TTC549 (cell line): ENCODE results near the gene LRGUK.
"Not testable (repeated sequence)": the region's sequence is repeated elsewhere in the genome, so short reads cannot be mapped to it uniquely, and the experiment has no call there.

Source experiments
- FAIRE-seq: peaks from 2 replicates; lab custom pipeline; 2012; peaks lifted over from hg19 to GRCh38; lab: Jason Lieb, UNC

LRGUK gene

DNA sequence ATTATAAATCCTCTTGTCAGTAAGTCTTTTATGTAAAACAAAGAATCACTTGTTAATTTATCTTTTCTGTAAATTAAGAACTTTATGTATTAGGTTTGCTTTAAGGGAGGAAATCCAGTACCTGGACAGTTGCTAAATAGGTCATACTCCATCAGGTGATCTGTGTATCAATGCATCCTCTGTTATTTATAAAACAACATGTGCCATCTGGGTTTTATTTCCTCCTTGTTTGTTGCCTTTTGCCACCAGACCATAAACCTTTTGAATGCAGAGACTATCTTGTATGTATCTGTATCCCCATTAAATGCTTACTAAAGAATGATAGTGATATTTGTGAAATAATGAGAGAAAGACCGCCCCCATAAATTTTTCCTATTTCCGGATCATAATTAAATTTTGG lies 119.6 kb downstream of the LRGUK start:
- no peak for FAIRE-seq

DNA sequence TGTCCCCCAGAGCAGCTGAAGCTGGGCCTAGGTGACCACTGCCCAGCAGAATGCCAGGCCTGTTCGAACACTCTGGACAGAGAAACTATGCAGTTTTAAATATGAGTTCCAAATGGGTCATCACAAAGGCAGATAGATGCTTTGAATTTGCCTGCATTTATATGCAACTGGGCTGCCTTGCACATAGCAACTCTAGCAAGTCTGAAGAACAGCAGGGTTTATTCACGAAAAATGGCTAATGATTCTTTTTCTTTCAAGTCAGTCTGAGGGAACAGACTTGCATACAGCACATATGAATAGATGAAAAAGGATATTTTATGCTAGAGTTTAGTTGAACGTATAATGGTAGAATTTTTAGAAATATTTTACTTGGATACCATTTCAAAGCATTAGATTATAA lies 121.1 kb downstream of the LRGUK start:
- FAIRE-seq, result no peak

DNA sequence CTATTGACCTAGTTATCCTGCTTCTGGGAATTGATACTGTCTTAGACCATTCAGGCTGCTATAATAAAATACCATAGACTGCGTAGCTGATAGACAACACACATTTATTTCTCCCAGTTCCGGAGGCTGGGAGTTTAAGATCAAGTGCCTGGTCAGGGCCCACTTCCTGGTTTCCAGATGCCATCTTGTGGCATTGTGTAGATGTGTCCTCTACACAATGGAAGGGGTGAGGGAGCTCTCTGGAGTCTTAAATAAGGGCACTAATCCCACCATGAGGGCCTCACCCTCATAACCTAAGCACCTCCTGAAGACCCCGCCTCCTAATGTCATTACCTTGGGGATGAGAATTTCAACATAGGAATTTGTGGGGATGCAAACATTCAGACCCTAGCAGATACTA lies 127.2 kb downstream of the LRGUK start:
- FAIRE-seq, result no peak

DNA sequence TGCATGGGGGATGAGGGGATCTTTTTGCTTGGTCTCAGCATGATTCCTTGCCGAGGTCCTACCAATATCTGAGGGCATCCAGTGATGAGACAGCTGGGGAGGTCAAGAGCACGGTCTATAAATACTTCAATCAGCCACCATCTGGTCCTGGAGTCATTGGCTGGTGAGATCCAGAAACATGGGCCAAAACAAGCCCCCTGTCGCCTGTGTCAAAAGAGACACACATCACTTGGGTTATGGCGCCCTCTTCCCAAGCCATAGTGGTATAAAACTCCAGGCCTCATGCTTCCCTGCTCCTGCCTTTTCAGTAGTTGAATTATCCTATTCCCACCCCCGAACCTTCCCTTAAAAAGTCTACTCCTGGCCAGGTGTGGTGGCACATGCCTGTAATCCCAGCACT lies 128.7 kb downstream of the LRGUK start:
- FAIRE-seq, result no peak

DNA sequence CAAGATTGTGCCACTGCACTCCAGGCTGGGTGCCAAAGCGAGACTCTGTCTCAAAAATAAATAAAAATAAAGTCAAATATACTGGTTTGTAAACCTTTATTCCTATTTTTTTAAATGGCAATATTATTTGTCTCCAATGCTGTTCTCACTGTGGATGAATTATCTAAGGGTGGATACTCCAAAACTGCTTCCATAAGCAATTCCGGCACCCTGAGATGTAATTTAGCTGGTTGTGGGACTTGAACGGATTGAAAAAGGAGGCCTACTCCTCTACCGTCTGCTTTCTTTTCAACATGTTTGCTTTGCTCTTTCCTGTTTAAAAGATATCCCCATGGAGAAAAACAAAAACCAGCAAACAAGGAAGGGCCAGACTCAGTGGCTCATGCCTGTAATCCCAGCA lies 135.2 kb downstream of the LRGUK start:
- FAIRE-seq, result no peak

GRCh38 chr7:134276951-134277350 lies 149.8 kb downstream of the LRGUK start:
- FAIRE-seq, result no peak

DNA sequence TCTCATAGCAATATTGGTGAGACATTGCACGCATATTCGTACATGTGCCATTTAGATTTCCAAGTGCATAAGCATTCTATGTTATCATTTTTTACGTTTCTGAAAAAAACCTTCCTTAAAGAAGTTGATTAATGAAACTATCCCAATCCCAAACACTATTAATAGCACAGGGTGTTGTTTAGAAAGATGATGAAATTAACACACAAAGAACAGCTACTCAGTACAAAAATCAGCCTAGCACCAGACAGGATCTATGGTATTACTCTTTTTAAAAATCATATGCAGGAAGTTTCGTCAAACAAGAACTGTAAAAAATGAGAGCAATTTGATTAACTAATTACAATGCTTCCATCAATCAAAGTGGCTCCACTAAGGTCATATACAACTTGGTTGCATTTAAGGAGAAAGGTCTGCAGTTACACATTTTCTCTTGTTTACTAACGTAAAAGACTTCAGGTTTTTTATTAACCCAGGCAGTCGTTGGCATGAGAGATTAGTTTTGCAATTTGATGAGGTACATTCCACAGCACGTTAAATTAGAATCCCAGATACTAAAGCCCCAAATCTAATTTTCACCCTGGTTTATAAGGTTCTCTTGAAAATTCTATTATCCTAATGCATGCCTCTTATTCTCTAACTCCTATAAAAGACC lies 151.5 kb downstream of the LRGUK start:
- no peak for FAIRE-seq

DNA sequence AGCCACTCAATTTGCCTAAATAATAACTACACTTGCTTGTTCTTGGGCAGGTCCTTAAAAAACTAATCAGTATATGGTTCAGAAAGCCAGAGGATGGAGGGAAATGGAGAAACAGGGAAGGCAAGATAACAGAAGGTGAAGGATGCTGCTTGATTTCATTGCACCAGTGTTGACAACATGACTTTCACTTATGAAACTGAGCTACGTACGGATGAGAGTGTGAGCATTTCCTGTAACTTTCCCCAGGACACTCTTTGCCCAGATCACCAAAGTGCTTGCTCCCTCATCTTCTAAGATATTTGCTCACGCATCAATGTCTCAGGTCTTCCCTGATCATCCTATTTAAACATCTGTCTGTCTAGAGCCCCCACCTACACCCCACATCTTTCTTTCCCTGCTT lies 152.2 kb downstream of the LRGUK start:
- no peak for FAIRE-seq

- no peak for FAIRE-seq
Observed at GRCh38 chr7:134279898-134280297, 152.8 kb downstream of the LRGUK start.

- no peak for FAIRE-seq
Observed at GRCh38 chr7:134280508-134280907, 153.4 kb downstream of the LRGUK start.

GRCh38 chr7:134284011-134284410 lies 156.9 kb downstream of the LRGUK start:
- no peak for FAIRE-seq

GRCh38 chr7:134284952-134285351 lies 157.8 kb downstream of the LRGUK start:
- no peak for FAIRE-seq

GRCh38 chr7:134287916-134288659 lies 160.9 kb downstream of the LRGUK start:
- FAIRE-seq, result no peak

GRCh38 chr7:134289423-134289822 lies 162.3 kb downstream of the LRGUK start:
- FAIRE-seq, result no peak

DNA sequence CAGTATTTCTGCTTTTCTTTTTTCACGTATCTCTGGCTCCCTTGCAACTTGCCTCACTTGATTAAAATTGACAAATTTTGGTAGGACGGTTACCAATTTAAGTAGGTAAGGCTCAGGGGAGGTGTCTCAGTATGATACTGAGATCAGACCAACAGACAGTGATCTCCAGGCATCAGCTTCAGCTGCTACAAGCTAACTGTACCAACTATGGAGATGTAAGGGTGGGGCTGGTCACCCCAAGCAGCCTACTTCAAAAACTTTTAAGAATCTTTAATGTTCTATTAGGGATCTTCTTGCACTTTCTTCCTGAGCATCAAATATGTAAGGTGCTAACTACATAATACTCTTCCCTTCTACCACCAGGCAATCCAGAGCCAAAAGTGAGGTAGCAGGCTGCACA lies 162.7 kb downstream of the LRGUK start:
- no peak for FAIRE-seq

GRCh38 chr7:134290286-134290685 lies 163.1 kb downstream of the LRGUK start:
- no peak for FAIRE-seq

DNA sequence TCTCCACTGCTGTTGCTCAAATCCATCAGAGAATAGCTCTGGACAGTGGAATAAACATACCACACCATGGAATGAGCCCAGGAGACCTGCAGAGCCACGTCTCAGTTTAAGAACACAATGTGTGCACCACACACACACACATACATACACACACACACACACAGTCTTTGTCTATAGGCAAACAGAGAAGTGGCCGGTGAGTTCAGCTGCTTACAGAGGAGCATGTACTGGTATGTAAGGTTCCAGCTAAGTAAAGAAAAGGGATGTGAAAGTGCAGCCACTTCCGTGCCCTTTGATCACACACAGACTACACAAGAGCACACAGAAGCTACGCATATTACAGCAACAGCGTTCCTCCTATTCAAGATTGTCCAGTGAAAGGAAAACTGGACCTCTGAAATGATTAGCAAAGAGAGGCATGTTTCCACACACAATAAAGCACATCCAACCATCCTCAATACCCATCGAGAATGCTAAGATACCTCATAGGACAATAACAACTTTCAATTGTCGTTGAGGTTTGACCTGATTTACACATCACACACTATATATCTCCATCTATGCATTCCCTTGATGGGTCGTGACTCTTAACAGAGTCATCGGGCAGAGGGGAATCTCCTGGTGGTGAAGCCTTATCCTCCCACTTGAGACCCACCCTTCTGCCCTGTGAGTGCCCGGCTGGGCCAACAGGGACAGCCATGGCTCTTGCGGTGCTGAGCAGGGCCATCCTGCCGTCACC lies 166.0 kb downstream of the LRGUK start:
- FAIRE-seq, result no peak

DNA sequence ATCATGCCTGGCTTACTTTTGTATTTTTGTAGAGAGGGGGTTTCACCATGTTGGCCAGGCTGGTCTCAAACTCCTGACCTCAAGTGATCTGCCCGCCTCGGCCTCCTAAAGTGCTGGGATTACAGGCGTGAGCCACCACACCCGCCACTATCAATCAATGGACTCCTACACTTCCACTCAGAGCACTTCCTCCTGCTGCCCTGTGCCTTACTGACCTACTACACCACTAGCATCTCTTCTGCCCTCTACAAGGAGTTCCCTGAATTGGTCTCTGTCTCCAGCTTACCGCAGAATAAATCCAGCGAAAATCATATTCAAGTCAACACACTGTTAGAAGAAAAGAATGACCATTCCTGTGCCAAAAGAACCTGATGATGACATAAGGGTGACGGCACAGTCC lies 168.8 kb downstream of the LRGUK start:
- FAIRE-seq, result not testable (repeated sequence)

DNA sequence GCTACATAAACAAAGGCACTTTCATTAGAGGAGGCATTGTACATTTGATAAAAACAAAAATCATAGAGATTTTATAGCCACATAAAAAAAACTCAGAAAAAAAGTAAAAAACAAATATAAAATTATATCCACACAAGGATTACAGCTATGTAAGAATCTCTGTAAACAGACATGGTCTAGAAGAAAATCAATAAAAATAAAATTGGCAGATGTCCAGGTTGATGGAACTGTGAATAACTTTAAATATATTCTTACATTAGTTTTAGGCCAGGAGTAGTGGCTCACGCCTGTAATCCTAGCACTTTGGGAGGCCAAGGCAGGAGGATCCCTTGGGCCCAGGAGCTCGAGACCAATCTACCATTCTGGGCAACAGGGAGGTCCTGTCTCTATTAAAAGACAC lies 170.3 kb downstream of the LRGUK start:
- FAIRE-seq, result no peak

DNA sequence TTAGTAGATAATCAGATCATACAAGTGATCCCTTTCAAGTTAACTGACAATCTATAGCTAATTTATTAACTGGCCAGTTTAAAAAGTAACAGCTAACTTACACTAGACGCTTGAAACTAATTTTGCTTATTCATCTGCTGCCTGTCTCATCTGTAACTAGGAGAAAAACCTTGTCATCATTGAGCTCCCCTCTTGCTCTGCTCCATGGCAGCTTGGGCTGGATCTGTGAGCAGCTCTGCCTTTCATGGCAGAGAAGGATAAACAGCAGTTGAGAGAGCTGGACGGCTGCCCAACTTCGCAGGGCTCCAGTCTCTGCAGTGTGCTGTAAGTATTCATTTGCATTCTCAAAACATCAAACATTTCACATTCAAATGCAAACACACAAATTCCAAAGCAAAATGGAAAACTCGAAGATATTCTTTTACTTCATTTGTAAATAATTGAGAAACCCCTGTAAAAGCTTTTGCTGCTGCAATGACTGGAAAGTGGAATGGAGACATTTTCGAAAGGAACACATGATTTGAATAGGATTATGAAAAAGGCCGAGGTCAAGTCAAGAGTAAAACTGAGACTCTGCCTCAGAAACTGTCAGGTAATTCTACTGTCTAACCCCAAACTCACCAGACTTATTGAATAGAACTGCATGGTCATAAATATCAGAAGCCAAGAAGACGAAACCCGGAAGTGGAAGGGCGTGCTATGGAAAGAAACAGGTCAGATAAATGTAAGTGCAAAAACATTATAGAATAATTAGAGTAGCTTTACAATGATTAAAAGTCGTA lies 172.0 kb downstream of the LRGUK start:
- no peak for FAIRE-seq

GRCh38 chr7:134300988-134301387 lies 173.8 kb downstream of the LRGUK start:
- FAIRE-seq, result no peak

- FAIRE-seq, result no peak
Observed at GRCh38 chr7:134301592-134301991, 174.5 kb downstream of the LRGUK start.

GRCh38 chr7:134302120-134302519 lies 175.0 kb downstream of the LRGUK start:
- no peak for FAIRE-seq
